Stimulated activated naive CD8-positive, alpha-beta T cell treated with anti-CD3 and anti-CD28 coated beads, Interleukin-15, amount 100 ng/mL, for 72 hours (primary cell): ENCODE results near the gene GH1.
"Not testable (repeated sequence)": the region's sequence is repeated elsewhere in the genome, so short reads cannot be mapped to it uniquely, and the experiment has no call there.

Source experiments
- ATAC-seq: fragments of 150-1000 bp; cut with Tn5 transposase; 2 replicates; pipeline ENCODE4 v1.10.0; 2021; ENCODE audit warnings: mild to moderate bottlenecking, moderate library complexity
- DNase-seq, 2 donors: peaks; one replicate each; pipeline ENCODE4 v3.0.0; 2021 to 2022
- H3K27ac Mint-ChIP-seq, 2 donors: one replicate each; pipeline ENCODE4 v1.8.0; 2022; ENCODE audit warnings: mild to moderate bottlenecking in 2 of 2, mixed read lengths in 2 of 2, moderate library complexity in 2 of 2
- H3K27me3 Mint-ChIP-seq: one replicate; pipeline ENCODE4 v1.8.0; 2022; ENCODE audit warnings: mixed read lengths
- H3K4me1 Mint-ChIP-seq: one replicate; pipeline ENCODE4 v1.8.0; 2022; ENCODE audit warnings: mild to moderate bottlenecking, mixed read lengths
- H3K4me3 Mint-ChIP-seq, 2 donors: one replicate each; pipeline ENCODE4 v1.8.0; 2022; ENCODE audit warnings: mild to moderate bottlenecking in 2 of 2, mixed read lengths in 2 of 2, moderate library complexity in 1 of 2
- H3K9me3 Mint-ChIP-seq, 2 donors: one replicate each; pipeline ENCODE4 v1.8.0; 2022; ENCODE audit warnings: mixed read lengths in 2 of 2

The GH1 gene

DNA sequence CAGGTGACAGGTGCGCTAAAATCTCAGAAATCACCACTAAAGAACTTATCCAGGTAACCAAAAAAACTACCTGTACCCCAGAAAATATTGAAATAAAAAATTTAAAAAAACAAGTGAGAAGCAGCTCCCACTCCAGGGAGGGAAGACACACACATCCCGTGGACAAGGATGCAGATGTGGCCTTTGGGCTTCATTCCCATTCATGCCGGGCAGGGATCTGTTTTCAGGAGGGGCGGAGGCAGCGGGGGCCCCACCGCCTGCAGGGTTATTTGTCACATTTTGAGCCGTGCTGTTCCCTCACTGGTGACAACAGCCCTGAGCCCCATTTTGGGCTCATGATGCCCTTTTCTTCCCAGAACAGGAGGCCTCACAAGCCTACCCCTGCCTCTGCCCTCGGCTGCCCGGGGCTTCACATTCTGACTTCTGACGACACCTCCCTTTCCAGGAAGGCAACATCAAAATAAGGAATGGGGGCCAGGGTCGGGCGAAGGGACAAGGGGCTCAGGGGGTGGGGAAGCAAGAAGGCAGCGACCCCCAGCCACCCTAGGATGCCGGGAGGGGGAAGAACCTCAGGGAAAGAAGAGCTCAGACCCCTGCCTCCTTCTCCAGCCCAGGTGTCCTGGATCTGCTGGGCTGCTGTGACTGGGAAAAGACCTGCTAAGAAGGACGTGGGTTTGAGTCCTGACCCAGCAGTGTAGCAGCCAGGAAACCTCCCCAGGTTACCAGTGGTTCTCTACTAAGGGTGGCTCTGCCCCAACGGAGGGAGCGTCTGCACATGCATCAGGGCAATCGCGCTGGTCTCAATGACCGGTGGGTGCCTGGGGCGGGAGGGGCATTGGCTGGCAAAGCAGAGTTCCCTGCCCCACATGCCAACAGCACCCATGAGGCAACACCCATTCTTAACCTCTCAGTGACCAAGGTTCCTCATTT, 15.8 kb upstream of the GH1 start:
- H3K27ac Mint-ChIP-seq: no peak overlapping the region
- ATAC-seq (no peak), DNase-seq (no peak)
- no peaks in the 10 kb centered on the region for H3K27me3 Mint-ChIP-seq
- H3K4me1 Mint-ChIP-seq: peaks cover 39% of the 10 kb centered on the region
- no peaks in the 10 kb centered on the region for H3K9me3 Mint-ChIP-seq
- no peak overlapping the region for H3K4me3 Mint-ChIP-seq

DNA sequence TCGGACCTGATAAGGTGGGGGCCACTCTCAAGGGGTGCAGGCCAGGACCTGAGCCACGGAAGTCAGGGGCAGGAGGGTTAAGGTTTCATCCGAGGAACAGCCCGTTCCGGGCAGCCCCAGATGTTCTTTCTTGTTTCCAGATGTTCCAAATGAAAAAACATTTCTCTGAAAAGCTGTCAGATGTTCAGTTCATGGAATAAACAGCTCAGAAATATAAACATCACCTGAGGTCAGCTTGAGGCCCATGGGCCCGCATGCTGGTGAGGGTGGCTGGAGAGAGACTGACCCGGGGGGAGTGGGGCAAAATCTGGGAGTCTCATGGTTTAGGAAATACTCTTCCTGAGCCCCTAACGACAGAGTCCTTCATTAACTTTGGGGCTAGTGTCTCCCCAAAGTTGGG, 15.0 kb upstream of the GH1 start:
- Mint-ChIP-seq H3K27me3 (no peaks in the 10 kb centered on the region), H3K27ac (no peak overlapping the region)

DNA sequence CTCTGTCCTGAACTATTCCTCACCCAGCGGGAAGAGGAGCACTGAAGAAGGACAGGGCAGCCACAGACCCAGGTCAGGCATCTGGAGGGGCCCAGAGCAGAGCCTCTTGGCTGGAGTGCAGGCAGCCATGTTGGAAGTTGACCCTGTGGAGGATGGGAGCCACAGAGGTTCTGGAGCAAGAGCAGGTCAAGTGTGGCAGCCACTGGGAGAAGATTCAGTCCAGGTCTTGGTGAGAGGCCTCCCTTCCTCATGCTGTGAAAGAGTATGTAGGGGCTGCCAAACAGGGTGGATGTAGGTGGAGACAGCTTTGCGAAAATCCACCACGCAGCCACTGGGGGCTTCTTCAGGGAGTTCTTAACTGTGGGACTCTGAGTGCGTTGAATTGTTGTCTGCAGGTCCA, 14.1 kb upstream of the GH1 start:
- DNase-seq: no peak
- Mint-ChIP-seq H3K4me1 (peaks cover 31% of the 10 kb centered on the region), H3K27me3 (no peaks in the 10 kb centered on the region), H3K9me3 (no peaks in the 10 kb centered on the region), H3K27ac (peak overlapping the region; percentile 74 to 95), H3K4me3 (peak overlapping the region; percentile 89 to 99)
- no peak for ATAC-seq

More for the DNA sequence above, 15.0 kb upstream of the GH1 start:
- Mint-ChIP-seq H3K9me3 (no peaks in the 10 kb centered on the region), H3K4me3 (no peak overlapping the region), H3K4me1 (peaks cover 33% of the 10 kb centered on the region)
- ATAC-seq: no peak
- no peak for DNase-seq

DNA sequence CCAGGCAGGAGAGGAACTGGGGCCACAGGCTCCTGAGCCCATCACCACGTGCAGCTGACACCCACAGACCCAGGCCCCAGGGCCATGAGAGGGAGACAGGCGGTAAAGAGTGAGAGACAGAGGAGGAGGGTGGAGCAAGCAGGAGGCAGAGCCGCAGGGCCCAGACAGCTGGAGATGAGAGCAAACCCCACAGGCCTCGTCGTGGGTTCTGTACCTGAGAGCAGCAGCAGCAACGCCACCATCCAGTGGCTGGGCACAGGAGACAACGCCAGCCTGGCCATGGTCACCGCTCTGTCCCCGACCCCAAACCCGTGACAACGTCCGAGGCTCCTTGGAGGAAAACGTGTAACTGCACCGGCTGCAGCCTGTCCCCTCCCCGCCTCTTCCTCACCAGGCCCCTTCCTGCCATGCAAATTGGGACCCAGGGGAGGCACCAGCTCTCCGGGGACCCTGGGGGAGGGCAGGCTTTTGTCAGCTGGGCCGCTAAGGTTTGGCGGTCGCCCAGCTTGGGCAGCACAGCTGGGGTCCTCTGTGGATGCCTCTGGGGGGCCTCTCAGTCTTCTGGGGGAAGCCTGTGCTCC, 13.4 kb upstream of the GH1 start, which contains the start of gene CD79B:
TSS of gene CD79B (minus strand) at position 351 of the 581 bp plus-strand sequence. CDS start at position 281, 70 bp downstream.
- DNase-seq: peak; percentile 58 to 65

DNA sequence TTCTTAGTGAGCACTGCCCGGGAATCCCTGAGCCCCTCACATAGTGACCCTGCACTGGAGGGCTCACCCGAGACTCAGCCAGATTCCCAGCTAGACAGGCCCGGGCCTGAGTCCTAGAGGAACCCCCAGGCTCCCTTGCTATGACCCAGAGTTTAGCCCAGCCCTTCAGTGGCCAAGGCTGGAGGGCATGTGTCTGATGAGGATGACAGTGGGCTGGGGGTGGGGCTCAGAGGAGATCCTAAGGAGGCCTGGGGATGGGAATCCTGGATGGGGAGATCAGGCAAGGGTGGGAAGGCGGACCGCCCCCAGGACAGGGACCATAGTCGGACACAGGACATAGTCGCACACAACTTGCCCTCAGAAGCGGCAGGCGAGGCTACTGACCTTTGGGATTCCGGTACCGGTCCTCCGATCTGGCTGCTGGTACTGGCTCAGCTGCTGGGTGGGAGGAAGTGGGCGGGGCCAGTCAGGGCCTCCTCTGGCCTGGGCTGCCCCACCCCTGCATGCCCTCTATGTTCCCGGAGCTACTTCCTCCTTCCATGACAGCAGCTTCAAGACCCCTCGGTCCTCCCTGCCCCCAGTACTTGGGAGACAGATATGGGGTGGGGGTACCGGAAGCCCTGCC, 12.4 kb upstream of the GH1 start:
- Mint-ChIP-seq H3K4me3 (peak overlapping the region; percentile 89 to 99), H3K27me3 (no peaks in the 10 kb centered on the region), H3K27ac (peak overlapping the region; percentile 83 to 90), H3K9me3 (no peaks in the 10 kb centered on the region), H3K4me1 (peaks cover 31% of the 10 kb centered on the region)
- peak; percentile 76 for ATAC-seq
- peak; percentile 41 to 55 for DNase-seq

More for the DNA sequence above, 13.4 kb upstream of the GH1 start, which contains the start of gene CD79B:
- peak; percentile 87 for ATAC-seq
- peak within 1 kb of the TSS; percentile 89 to 99 for H3K4me3 Mint-ChIP-seq
- no peaks in the 10 kb centered on the region for H3K27me3 Mint-ChIP-seq
- H3K9me3 Mint-ChIP-seq: no peaks in the 10 kb centered on the region
- peak within 1 kb of the TSS; percentile 90 to 95 for H3K27ac Mint-ChIP-seq
- peaks cover 31% of the 10 kb centered on the region for H3K4me1 Mint-ChIP-seq

DNA sequence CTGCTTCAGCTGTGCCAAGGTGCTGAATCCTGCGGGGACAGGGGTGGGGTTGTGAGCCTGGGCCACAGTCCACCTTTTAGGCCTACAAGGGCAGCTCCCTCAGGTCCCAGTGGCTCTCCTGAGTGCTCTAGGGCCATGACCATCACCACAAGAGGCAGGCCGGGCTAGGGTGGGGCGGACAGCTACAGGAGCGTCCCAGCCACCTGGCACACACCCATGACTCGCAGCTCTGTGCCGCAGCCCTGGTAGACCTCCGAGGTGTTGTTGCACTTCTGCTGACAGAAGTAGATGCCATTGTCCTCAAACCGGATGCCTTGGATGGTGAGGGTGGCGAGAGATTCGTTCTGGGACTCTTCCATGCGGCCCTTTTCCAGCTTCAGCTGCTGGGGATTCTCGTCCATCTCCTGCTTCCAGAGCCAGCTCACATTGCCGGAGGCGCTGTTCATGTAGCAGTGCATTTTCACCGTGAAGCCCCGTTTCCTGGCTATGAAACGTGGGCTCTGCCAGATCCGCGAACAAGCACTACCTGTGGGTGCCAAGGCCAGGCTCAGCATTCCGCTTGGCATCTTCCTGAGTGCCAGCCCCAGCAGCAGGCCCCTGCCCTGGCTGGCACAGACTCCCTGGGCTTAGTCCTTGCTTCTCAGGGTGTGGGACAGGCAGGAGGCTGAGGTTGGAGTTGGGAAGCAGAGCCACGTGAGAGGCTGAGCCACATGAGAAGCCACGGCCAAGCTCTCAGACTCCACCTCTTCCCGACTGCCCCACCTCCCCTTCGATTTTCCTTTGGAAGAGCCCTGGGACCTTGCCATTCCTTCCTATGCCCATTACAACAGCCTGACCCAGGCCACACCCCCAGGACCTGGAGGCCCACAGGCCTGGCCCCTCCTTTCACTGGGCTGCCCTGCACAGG, 11.5 kb upstream of the GH1 start:
- Mint-ChIP-seq H3K4me1 (peaks cover 35% of the 10 kb centered on the region), H3K4me3 (peak overlapping the region in 1 of 2 donors; percentile 89), H3K27me3 (no peaks in the 10 kb centered on the region), H3K27ac (no peak overlapping the region), H3K9me3 (no peaks in the 10 kb centered on the region)
- DNase-seq: no peak
- ATAC-seq: no peak

DNA sequence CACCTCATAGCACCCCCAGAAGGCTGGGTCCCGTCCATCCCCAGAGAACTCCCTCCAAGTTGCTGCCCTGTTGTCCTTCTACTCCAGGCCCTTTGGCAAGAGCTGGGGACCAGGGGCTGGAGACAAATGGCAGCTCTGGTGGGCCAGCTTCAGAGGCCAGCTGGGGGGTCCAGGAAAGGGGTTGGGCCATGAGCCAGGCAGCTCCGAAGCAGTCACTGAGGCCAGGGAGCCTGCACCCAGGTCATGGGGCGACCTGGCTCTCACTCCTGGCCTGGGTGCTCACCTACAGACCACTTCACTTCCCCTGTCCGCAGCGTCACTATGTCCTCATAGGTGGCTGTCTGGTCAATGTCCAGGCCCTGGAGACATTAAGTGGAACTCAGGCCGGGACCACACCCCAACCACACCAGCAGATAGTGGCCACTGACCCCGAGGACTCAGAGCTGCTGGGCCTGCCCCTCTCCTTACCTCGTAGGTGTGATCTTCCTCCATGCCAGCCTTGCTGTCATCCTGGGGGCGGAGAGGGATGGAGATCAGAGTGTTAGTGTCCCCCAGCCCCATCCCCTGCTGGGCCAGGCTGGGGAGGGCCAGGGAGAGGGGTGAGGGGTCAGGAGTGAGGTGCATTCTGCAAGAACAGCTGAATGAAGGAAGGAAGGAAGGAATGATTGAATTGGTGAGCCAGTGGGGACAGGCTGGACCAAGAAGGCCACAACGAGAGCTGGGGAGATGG, 10.5 kb upstream of the GH1 start:
- H3K27ac Mint-ChIP-seq: no peak overlapping the region
- no peak overlapping the region for H3K4me3 Mint-ChIP-seq
- ATAC-seq (no peak), DNase-seq (no peak)
- peaks cover 35% of the 10 kb centered on the region for H3K4me1 Mint-ChIP-seq
- H3K9me3 Mint-ChIP-seq: no peaks in the 10 kb centered on the region
- H3K27me3 Mint-ChIP-seq: no peaks in the 10 kb centered on the region

DNA sequence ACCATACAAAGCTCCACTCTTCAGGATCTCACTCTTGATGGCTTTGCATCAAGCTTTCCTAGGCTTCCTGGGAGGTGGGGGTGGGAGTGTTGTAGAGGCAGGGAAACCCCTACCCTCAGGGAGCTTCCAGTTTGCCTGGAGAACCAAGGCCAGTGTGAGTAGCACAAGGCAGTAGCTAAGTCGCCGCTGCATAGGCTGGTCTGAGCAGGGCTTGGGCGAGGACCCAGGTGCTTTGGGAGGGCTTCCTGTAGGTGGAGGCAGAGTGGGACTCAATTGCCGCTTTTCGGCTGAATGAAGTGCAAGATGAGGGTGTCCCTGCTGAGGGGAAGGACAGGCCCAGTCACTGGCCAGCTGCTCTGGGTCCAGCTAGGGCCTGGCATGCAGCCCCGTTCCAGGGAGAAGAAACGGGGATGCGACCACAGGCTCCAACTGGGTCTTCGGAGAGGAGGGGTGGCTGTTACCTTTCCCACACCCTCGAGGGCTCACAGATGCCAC, 9.6 kb upstream of the GH1 start:
- ATAC-seq (no peak), DNase-seq (no peak)
- Mint-ChIP-seq H3K4me3 (no peak overlapping the region), H3K27ac (no peak overlapping the region), H3K27me3 (no peaks in the 10 kb centered on the region), H3K9me3 (no peaks in the 10 kb centered on the region), H3K4me1 (peaks cover 34% of the 10 kb centered on the region)

DNA sequence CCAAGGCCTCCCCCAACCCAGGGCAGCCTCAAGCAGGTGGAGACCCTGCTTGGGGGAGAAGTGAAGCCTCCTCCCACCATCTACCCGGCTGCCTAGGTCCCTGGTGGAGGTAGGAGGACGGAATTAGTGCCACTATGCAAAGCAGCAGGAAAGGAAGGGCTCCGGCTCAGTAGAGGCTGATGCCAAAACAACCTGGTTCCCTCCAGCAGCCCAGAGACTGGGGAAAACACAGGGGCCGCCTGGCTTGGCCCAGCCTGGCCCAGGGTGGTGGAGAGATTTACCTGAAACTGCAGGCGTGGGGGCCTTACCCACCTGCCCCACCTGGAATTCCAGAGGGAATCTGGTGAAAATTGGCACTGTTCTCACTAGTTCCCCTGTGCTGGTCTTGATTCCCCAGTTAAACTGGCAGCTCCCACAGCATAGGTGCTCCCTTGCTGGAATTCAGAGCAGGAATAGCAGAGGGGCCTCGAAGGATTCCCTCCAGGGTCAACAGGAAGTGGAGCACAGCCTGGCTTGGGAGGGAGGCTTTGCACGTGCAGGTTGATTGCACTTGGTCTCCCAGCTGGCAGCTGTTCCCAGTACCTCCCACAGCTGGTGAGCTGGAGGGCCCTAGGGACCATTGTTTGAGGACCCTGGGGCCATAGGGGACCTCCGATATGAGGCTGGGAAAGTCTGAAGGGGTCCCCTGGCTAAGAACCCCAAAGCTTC, 9.0 kb upstream of the GH1 start:
- no peaks in the 10 kb centered on the region for H3K27me3 Mint-ChIP-seq
- ATAC-seq: no peak

DNA sequence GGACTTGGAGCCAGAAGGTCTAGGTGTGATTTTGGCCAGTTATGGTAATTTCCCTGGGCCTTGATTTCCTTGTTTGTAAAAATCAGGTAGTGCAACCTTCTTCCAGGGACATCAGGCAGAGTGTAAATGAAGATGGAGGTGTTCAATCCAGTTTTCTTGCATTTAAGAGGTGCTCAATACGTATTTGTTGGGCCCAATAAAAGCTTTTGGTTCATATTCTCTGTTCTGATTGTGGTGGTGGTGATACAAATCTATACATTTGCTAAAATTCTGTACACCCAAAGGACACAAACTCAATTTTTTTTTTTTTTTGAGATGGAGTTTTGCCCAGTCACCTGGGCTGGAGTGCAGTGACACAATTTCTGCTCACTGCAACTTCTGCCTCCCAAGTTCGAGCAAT, 7.5 kb upstream of the GH1 start:
- no peak overlapping the region for H3K27ac Mint-ChIP-seq
- no peaks in the 10 kb centered on the region for H3K27me3 Mint-ChIP-seq
- H3K9me3 Mint-ChIP-seq: no peaks in the 10 kb centered on the region
- DNase-seq (no peak), ATAC-seq (no peak)
- no peak overlapping the region for H3K4me3 Mint-ChIP-seq
- H3K4me1 Mint-ChIP-seq: peaks cover 13% of the 10 kb centered on the region

More for the DNA sequence above, 9.0 kb upstream of the GH1 start:
- no peak for DNase-seq
- peaks cover 28% of the 10 kb centered on the region for H3K4me1 Mint-ChIP-seq
- no peak overlapping the region for H3K4me3 Mint-ChIP-seq
- no peak overlapping the region for H3K27ac Mint-ChIP-seq
- H3K9me3 Mint-ChIP-seq: no peaks in the 10 kb centered on the region

DNA sequence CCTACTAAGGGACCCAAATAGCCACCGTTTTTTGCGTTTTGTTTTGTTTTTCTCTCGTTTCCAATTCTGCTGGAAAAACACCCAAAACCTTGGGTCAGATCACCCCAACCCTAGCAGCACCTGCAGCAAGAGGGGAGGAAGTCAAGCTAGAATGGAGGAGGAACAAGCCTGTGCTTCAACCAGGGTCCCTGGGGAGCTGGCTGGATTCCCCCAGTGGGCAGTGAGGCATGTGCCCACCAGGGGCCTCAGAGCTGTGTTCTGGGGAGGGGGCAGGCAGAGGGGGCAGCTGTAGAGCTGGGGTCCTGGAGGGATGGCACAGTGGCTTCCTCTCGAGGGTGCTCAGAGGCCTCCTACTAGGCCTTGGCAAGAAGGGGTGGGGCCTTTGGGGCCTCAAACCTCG, 7.0 kb upstream of the GH1 start:
- H3K27ac Mint-ChIP-seq: no peak overlapping the region
- no peak for DNase-seq
- no peaks in the 10 kb centered on the region for H3K9me3 Mint-ChIP-seq
- no peak overlapping the region for H3K4me3 Mint-ChIP-seq
- ATAC-seq: no peak
- H3K4me1 Mint-ChIP-seq: peaks cover 8% of the 10 kb centered on the region
- H3K27me3 Mint-ChIP-seq: no peaks in the 10 kb centered on the region

DNA sequence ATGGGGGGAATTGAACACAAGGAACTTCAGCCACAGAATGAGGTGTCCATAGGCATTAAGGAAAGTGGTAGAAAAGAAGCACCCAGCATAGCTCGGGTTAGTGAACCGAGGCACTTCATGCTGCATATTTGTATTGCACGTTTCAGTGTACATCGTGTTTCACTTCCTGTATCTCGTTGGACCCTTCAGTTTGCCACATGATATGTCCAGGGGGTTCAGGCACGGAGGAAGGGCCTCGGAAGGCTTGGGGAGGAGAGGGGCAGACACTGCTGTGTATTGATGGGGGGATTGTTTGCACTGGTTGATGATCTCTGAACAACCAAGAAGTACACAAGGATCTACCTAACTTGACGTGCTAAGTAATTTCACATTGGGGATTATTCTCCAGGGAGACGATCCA, 3.8 kb upstream of the GH1 start:
- H3K4me1 Mint-ChIP-seq: peaks cover 19% of the 10 kb centered on the region
- not testable (repeated sequence) for H3K9me3 Mint-ChIP-seq, ATAC-seq, H3K4me3 Mint-ChIP-seq, H3K27ac Mint-ChIP-seq, DNase-seq, H3K27me3 Mint-ChIP-seq

DNA sequence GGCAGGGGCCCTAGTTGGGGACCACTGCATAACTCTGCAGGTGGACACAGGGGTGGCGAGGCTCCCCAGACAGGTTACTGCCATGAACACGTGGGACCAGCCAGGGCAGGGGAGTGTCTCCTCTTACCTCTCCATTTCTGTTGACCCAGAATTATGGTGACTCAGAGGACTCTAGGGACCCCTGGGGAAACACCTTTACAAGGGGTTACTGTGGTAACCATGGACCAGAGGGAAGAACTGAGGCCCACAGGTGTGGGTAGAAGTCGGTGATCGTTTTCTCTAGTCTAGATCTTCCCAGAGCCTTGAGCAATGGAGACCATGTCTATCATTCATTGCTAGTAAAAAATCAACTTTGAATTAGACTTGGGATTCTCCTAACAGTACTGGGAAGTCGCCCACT, 2.1 kb upstream of the GH1 start:
- peaks cover 17% of the 10 kb centered on the region for H3K4me1 Mint-ChIP-seq
- not testable (repeated sequence) for ATAC-seq, H3K27me3 Mint-ChIP-seq, H3K4me3 Mint-ChIP-seq, DNase-seq, H3K9me3 Mint-ChIP-seq, H3K27ac Mint-ChIP-seq

DNA sequence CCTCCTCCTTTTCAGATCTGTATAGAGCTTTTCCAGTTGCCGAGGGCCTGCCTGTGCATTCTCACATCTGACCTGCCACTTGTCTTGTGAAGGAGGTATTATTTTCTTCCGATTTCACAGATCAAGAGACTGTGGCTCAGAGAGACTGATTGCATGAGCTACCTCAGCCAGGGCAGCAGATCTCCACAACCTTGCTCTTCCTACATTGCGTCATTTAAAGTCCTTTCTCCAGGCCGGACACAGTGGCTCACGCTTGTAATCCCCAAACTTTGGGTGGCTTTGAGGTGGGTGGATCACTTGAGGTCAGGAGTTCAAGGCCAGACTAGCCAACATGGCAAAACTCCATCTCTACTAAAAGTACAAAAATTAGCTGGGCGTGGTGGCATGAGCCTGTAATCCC, 1.4 kb upstream of the GH1 start:
- not testable (repeated sequence) for H3K9me3 Mint-ChIP-seq, H3K4me3 Mint-ChIP-seq, DNase-seq, H3K27me3 Mint-ChIP-seq, ATAC-seq
- Mint-ChIP-seq H3K4me1 (peaks cover 14% of the 10 kb centered on the region), H3K27ac (peak overlapping the region in 1 of 2 donors; percentile 57)
